HPDE6-E6E7 (cell line): ENCODE measurements around the gene DENND4A.
"Not testable (repeated sequence)": the region's sequence is repeated elsewhere in the genome, so short reads cannot be mapped to it uniquely, and the experiment has no call there.

ENCODE experiments used
- DNase-seq: peaks from one replicate; pipeline ENCODE4 v3.0.0; 2011; ENCODE audit warnings: missing footprints; ENCODE audit errors: extremely low spot score

The DENND4A gene

GRCh38 chr15:65818927-65819562, 27.0 kb upstream of the DENND4A start:
- DNase-seq = no peak

GRCh38 chr15:65816441-65816840, 24.3 kb upstream of the DENND4A start:
- DNase-seq = no peak

DNA sequence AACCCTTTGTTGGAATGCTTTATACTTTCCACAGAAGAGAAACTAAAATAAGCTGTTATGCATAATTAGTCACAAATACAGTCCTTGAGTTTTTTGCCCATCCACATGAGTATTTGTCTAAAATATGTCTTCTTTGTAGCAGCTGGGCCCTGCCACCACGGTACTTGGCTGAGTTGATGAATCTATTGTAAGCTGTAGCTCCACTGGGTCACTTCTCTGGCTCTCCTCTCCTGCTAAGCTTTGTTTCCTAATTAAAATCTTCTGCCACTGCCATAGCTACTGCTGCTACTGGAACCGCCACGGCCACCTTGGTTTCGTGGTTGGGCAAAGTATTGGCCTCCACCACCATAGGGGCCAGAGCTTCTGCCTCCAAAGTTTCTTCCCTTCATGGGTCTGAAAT, 23.9 kb upstream of the DENND4A start:
- not testable (repeated sequence) for DNase-seq

DNA sequence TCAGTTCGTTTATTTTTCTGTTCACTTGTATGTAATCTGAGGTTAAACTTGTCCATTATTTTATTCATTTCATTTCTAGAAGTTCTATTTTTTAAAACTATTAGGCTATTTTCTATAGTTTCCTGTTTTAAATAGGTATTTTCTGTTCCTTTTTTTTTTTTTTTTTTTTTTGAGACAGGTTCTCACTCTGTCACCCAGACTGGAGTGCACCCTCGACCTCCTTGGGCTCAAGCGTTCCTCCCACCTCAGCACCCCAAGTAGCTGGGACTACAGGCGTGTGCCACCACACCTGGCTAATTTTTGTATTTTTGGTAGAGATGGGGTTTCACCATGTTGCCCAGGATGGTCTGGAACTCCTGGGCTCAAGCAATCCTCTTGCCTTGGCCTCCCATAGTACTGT, 22.2 kb upstream of the DENND4A start:
- DNase-seq = not testable (repeated sequence)

DNA sequence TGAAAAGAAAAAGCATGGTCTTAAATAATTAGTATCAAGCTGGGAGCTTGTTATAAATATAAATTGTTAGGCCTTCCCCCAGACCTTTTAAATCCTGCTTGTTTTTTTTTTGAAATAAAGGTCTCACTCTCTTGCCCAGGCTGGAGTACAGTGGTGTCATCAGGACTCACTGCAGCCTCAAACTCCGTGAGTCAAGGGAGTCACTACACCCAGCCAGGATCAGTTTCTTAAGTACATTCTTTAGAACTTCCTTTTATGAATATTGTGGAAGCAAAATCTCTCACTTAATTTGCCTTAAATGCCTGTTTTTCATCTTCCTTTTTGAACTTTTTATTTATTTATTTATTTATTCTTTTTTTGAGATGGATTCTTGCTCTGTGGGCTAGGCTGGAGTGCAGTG, 20.8 kb upstream of the DENND4A start:
- no peak for DNase-seq

DNA sequence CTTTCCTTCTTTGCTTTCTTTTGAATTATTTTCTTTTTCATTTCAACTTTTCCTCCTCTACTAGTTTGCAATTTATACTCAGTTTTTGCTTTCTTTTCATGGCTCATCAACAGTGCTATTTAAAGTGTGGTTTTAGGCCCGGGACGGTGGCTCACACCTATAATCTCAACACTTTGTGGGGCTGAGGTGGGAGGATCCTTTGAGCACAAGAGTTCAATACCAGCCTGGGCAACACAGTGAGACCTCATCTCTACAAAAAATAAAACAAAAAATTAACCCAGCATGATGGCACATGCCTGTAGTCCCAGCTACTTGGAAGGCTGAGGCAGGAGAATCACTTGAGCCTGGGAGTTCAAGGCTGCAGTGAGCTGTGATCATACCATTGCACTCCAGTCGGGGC, 20.4 kb upstream of the DENND4A start:
- no peak for DNase-seq

DNA sequence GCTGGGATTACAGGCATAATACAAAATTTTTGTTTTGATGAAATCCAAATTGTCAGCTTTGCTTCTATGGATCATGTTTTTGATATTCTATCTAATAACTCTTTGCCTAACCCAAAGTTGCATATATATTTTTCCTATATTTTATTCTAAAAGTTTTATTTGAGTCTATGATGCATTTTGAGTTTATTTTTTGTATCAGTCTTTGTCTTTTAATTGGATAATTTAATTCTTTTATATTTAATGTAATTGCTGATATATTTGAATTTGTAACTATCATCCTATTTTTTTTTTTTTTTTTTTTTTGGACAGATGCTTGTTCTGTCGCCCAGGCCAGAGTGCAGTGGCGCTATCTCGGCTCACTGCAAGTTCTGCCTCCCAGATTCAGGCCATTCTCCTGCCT, 19.7 kb upstream of the DENND4A start:
- DNase-seq = no peak

- DNase-seq = not testable (repeated sequence)
These were observed 19.1 kb upstream of the DENND4A start for GRCh38 chr15:65811011-65811733.

DNA sequence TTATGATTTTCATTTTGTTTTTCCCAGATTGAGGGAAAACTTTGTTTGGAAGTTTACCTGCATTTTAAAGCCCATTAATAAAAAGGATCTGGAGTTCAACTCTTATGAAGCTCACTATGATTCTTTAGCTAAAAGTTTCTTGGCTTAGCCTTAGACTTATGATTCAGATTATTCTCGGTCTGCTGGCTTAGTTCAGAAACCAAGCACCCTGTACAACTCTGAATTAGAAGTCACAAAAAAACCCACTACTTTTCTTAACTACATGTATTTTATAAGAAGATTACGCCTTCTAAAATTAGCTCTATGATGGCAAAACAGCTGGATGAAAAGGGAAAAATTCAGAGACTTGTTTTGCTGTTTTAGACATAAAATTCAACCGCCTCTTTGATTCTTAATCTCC, 14.3 kb upstream of the DENND4A start:
- no peak for DNase-seq

DNA sequence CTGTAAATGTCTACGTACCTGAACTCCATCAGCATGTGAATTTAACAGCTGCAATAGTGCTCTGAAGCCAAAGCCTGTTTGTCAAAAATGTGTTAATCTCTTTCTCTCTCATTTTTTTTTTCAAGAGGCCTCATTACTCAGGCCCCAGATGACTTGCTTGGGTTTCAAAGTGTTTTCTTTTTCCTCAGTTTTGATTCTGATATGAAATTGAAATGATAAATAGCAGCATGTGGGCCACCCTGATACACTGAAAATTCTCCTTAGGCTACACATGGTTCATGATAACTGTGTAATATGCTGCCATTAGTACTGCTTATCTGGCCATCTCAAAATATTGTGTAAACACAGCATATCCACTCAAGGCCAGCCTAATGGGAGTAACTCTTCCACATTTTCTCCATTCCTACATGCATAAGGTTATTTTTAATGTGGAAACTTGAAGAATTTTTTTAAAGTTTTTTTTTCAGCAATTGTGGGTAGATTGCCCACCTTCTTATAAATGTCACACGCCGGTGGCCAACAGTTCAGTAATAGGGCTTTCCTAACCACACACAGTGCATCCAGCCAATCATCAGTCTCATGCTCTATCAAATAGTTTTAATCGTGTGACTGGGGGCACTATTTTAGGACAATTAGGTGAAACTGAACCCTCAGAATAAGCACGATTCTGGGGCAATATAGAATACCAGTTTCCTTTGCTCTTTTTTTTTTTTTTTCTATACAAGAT, 13.1 kb upstream of the DENND4A start:
- DNase-seq = no peak

DNA sequence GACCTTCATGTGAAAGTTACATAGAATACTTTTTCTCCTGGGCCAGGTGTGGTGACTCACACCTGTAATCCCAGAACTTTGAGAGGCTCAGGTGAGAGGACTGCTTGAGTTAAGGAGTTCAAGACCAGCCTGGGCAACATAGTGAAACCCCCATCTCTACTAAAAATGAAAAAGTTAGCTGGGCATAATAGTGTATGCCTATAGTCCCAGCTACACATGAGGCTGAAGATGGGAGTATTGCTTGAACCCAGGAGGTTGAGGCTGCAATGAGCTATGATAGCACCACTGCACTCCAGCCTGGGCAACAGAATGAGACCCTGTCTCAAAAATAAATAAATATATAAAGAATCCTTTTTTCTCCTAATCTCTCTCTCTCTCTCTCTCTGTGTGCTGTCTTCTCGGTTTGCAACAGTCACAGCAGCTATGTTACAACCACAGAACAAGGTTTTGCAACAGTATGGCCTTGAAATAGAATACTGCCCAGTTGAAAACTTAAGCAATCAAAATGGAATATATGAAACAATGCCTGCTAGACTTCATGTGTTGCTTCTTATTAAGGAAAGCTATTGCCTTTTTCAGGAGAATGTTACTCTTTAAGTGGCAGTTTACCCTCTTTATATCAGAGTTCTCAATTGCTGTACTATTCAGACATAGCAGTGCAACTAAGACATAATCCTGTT, 12.3 kb upstream of the DENND4A start:
- DNase-seq = no peak

DNA sequence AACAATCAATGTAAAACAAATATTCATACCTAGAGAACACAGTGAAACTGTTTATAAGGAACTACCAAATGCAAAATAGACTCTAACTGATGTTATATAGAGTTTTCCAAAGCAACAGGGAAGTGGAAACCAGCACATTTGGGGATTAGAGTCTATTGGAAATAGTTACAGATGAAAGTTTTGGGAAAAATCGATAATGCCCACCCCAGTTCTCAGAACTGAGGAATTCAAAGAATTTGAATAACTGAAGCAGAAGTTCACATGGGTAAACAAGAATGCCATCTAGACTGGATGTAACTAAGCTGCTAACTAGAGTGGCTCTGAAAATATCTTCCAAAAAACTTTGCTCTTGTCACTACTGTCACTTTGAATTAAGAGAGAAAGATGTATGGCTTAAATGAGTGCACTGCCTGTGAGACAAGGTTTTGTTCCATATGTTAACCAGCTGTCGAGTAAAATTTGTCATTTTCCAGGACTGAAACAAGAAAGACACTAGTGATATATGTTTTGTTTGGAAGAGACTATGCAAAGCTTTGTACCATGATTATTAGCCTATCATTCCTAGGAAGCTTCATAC, 9.2 kb upstream of the DENND4A start:
- no peak for DNase-seq

- DNase-seq = peak; percentile 80
These were observed 4.6 kb upstream of the DENND4A start for GRCh38 chr15:65796610-65797078.

DNA sequence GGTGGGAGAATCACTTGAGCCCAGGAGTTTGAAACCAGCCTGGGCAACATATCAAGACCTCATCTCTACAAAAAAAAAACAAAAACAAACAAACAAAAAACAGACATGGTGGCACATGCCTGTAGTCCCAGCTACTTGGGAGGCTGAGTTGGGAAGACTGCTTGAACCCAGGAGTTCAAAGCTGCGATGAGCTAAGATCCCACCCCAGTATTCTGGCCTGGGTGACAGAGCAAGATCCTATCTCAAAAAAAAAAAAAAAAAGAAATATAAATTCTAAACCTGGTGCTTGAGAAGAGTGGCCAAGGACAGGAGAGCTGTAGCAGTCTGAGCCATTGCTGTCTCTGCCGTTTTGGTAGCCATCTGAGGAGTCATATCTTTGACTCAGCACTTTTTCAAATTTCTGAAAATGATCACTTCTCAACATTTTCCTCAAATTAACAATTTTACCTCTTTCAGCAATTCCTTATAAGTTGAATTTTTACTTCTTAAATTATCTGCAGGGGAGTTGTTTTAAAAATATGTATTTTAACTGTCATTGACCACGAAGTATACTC, 3.6 kb upstream of the DENND4A start:
- DNase-seq = no peak

GRCh38 chr15:65793818-65794104, 1.7 kb upstream of the DENND4A start:
- no peak for DNase-seq

DNA sequence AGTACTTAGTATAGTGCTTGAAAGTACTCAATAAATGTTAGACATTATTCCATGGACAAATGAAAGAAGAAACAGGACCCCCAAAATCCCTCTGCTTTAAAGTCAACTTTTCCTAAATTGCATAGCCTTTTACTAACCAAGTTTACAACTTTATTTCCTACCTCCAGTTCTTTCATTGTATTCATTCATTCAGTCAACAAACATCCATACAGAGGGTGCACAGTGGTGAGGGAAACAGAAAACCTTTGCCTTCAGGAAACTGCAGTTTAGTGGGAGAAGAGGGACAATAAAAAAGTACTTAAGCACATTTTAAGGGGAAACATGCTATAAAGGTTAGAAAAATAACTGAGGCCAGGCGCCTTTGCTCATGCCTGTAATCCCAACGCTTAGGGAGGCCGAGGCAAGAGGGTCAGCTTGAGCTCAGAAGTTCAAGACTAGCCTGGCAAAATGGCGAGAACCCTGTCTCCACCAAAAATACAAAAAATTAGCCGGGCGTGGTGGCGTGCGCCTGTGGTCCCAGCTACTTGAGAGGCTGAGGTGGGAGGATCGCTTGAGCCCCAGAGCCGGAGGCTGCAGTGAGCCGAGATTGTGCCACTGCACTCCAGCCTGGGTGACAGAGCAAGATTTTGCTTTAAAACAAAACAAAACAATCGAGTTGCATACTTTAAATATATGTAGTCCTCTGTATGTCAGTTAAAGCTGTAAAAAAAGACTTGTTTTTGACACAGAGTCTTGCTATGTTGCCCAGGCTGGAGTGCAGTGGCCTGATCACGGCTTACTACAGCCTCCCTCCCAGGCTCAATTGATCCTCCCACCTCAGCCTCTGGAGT, 1.1 kb upstream of the DENND4A start:
- no peak for DNase-seq

GRCh38 chr15:65791335-65792137, 557 bp downstream of the DENND4A start:
- DNase-seq = peak; percentile 25

GRCh38 chr15:65790694-65791334, 1.3 kb downstream of the DENND4A start:
- no peak for DNase-seq

GRCh38 chr15:65789759-65790425, 2.2 kb downstream of the DENND4A start:
- DNase-seq = no peak
